Neural crest cell (in vitro differentiated cells): ENCODE results near the gene USP17L24. TPM values are rescaled to one million over a fixed set of nuclear protein-coding genes. Genes with fewer than 3 reads are reported as not detected.
"Not testable (repeated sequence)": the region's sequence is repeated elsewhere in the genome, so short reads cannot be mapped to it uniquely, and the experiment has no call there.

Experiments used
- DNase-seq: peaks from one replicate; pipeline ENCODE4 v3.0.0; 2021; ENCODE audit warnings: low read depth, mixed read lengths, low spot score
- H3K27ac Mint-ChIP-seq: one replicate; pipeline ENCODE4 v1.8.0; 2021; ENCODE audit warnings: mild to moderate bottlenecking, mixed read lengths; ENCODE audit not compliant: unreplicated experiment
- H3K27me3 Mint-ChIP-seq: 2 replicates; pipeline ENCODE4 v1.8.0; 2021; ENCODE audit warnings: low read depth, mild to moderate bottlenecking, mixed read lengths
- H3K36me3 Mint-ChIP-seq: 2 replicates; pipeline ENCODE4 v1.8.0; 2021; ENCODE audit warnings: low read depth, mild to moderate bottlenecking, mixed read lengths
- H3K4me1 Mint-ChIP-seq: 2 replicates; pipeline ENCODE4 v1.8.0; 2021; ENCODE audit warnings: mixed read lengths
- H3K4me3 Mint-ChIP-seq: one replicate; pipeline ENCODE4 v1.8.0; 2021; ENCODE audit warnings: mild to moderate bottlenecking, mixed read lengths
- H3K9me3 Mint-ChIP-seq: 2 replicates; pipeline ENCODE4 v1.8.0; 2021; ENCODE audit warnings: mixed read lengths
- long read RNA-seq: library from polyadenylated mRNA; unstranded; transcript quantifications from one replicate; pipeline ENCODE4 v2.0.0, GENCODE V29; 2020
- total RNA-seq: library from RNA; stranded (reverse); gene quantifications from 2 replicates; pipeline ENCODE4 v1.2.1, GENCODE V29; 2021

Gene USP17L24
- total RNA-seq, result not detected in 2 replicates
- long read RNA-seq, result 0 reads

DNA sequence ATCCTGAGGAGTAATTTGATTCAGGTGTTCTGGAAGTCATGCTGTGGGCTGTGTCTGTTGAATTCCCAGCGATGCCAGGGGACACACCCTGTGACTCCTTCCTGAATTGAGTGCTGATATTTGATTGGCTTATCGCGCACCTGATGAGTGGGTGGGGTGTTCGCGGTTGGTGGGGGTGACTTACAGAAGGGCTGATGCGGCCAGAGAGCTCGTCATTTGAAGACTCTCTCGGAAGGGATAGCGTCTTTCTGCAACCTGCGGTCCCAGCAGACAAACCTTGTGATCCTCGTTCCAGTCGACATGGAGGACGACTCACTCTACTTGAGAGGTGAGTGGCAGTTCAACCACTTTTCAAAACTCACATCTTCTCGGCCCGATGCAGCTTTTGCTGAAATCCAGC, at the start of gene USP17L24:
USP17L24 (plus strand) TSS at position 301 of the 400 bp plus-strand sequence; CDS start at position 301, 0 bp downstream.
- not testable (repeated sequence) for H3K9me3 Mint-ChIP-seq, H3K36me3 Mint-ChIP-seq, H3K4me1 Mint-ChIP-seq

GRCh38 chr4:9324191-9324590, 774 bp upstream of the USP17L24 start:
- H3K36me3 Mint-ChIP-seq, H3K9me3 Mint-ChIP-seq, H3K4me1 Mint-ChIP-seq, H3K4me3 Mint-ChIP-seq, H3K27me3 Mint-ChIP-seq, DNase-seq, H3K27ac Mint-ChIP-seq: not testable (repeated sequence)

More for the DNA sequence above, at the start of gene USP17L24:
- not testable (repeated sequence) for DNase-seq, H3K4me3 Mint-ChIP-seq, H3K27ac Mint-ChIP-seq, H3K27me3 Mint-ChIP-seq

GRCh38 chr4:9329611-9330010, 4.6 kb downstream of the USP17L24 start, which contains the start of gene USP17L25:
Gene USP17L25 (plus strand): TSS chr4:9329911. CDS start chr4:9329911, 0 bp downstream.
- H3K36me3 Mint-ChIP-seq, H3K9me3 Mint-ChIP-seq, H3K4me1 Mint-ChIP-seq, H3K4me3 Mint-ChIP-seq, DNase-seq, H3K27ac Mint-ChIP-seq, H3K27me3 Mint-ChIP-seq: not testable (repeated sequence)

GRCh38 chr4:9334358-9334757, 9.4 kb downstream of the USP17L24 start, which contains the start of gene USP17L26:
Gene USP17L26 (plus strand): TSS chr4:9334658. CDS start chr4:9334658, 0 bp downstream.
- not testable (repeated sequence) for H3K27ac Mint-ChIP-seq, H3K27me3 Mint-ChIP-seq, H3K9me3 Mint-ChIP-seq, DNase-seq, H3K4me3 Mint-ChIP-seq, H3K4me1 Mint-ChIP-seq, H3K36me3 Mint-ChIP-seq

GRCh38 chr4:9339103-9339502, 14.1 kb downstream of the USP17L24 start, which contains the start of gene USP17L5:
Gene USP17L5 (plus strand): TSS chr4:9339403. CDS start chr4:9339403, 0 bp downstream.
- not testable (repeated sequence) for H3K27ac Mint-ChIP-seq, DNase-seq, H3K4me1 Mint-ChIP-seq, H3K9me3 Mint-ChIP-seq, H3K4me3 Mint-ChIP-seq, H3K27me3 Mint-ChIP-seq, H3K36me3 Mint-ChIP-seq

GRCh38 chr4:9343848-9344247, 18.9 kb downstream of the USP17L24 start, which contains the start of gene USP17L27:
Gene USP17L27 (plus strand): TSS chr4:9344148. CDS start chr4:9344148, 0 bp downstream.
- not testable (repeated sequence) for H3K27me3 Mint-ChIP-seq, H3K9me3 Mint-ChIP-seq, H3K36me3 Mint-ChIP-seq, H3K4me3 Mint-ChIP-seq, H3K4me1 Mint-ChIP-seq, H3K27ac Mint-ChIP-seq, DNase-seq

GRCh38 chr4:9348593-9348992, 23.6 kb downstream of the USP17L24 start, which contains the start of gene USP17L28:
Gene USP17L28 (plus strand): TSS chr4:9348893. CDS start chr4:9348893, 0 bp downstream.
- H3K27ac Mint-ChIP-seq, H3K27me3 Mint-ChIP-seq, H3K9me3 Mint-ChIP-seq, DNase-seq, H3K4me1 Mint-ChIP-seq, H3K36me3 Mint-ChIP-seq, H3K4me3 Mint-ChIP-seq: not testable (repeated sequence)

GRCh38 chr4:9350866-9351265, 25.9 kb downstream of the USP17L24 start:
- not testable (repeated sequence) for H3K4me1 Mint-ChIP-seq, H3K4me3 Mint-ChIP-seq, H3K27me3 Mint-ChIP-seq, H3K36me3 Mint-ChIP-seq, H3K27ac Mint-ChIP-seq, DNase-seq, H3K9me3 Mint-ChIP-seq

GRCh38 chr4:9353338-9353737, 28.4 kb downstream of the USP17L24 start, which contains the start of gene USP17L29:
Gene USP17L29 (plus strand): TSS chr4:9353638. CDS start chr4:9353638, 0 bp downstream.
- not testable (repeated sequence) for H3K4me1 Mint-ChIP-seq, H3K9me3 Mint-ChIP-seq, H3K27ac Mint-ChIP-seq, H3K4me3 Mint-ChIP-seq, H3K27me3 Mint-ChIP-seq, H3K36me3 Mint-ChIP-seq, DNase-seq

DNA sequence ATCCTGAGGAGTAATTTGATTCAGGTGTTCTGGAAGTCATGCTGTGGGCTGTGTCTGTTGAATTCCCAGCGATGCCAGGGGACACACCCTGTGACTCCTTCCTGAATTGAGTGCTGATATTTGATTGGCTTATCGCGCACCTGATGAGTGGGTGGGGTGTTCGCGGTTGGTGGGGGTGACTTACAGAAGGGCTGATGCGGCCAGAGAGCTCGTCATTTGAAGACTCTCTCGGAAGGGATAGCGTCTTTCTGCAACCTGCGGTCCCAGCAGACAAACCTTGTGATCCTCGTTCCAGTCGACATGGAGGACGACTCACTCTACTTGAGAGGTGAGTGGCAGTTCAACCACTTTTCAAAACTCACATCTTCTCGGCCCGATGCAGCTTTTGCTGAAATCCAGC, 37.9 kb downstream of the USP17L24 start, which contains the start of gene USP17L30:
USP17L30 (plus strand) TSS at position 301 of the 400 bp plus-strand sequence; CDS start at position 301, 0 bp downstream.
- not testable (repeated sequence) for H3K4me1 Mint-ChIP-seq, H3K9me3 Mint-ChIP-seq, H3K4me3 Mint-ChIP-seq, H3K36me3 Mint-ChIP-seq, DNase-seq, H3K27me3 Mint-ChIP-seq, H3K27ac Mint-ChIP-seq

Other genes starting within 250 kb of the USP17L24 start
- not detected in 2 replicates for gene FAM90A26, start 154.8 kb upstream of the USP17L24 start, total RNA-seq
- not detected in 2 replicates for gene USP17L10, start 114.5 kb upstream of the USP17L24 start, total RNA-seq
- gene USP17L11, start 109.8 kb upstream of the USP17L24 start, total RNA-seq, result not detected in 2 replicates
- gene USP17L12, start 105.0 kb upstream of the USP17L24 start, total RNA-seq, result not detected in 2 replicates
- gene USP17L13, start 100.3 kb upstream of the USP17L24 start, total RNA-seq, result not detected in 2 replicates
- gene USP17L15, start 90.8 kb upstream of the USP17L24 start, total RNA-seq, result not detected in 2 replicates
- gene USP17L17, start 81.3 kb upstream of the USP17L24 start, total RNA-seq, result not detected in 2 replicates
- gene USP17L18, start 76.5 kb upstream of the USP17L24 start, total RNA-seq, result not detected in 2 replicates
- gene USP17L19, start 71.8 kb upstream of the USP17L24 start, total RNA-seq, result not detected in 2 replicates
- gene USP17L20, start 67.0 kb upstream of the USP17L24 start, total RNA-seq, result not detected in 2 replicates
- not detected in 2 replicates for gene USP17L21, start 62.3 kb upstream of the USP17L24 start, total RNA-seq
- not detected in 2 replicates for gene USP17L22, start 57.5 kb upstream of the USP17L24 start, total RNA-seq
- not detected in 2 replicates for gene USP17L25, start 4.7 kb downstream of the USP17L24 start, total RNA-seq
- not detected in 2 replicates for gene USP17L26, start 9.5 kb downstream of the USP17L24 start, total RNA-seq
- gene USP17L5, start 14.2 kb downstream of the USP17L24 start, total RNA-seq, result not detected in 2 replicates
- not detected in 2 replicates for gene USP17L27, start 19.0 kb downstream of the USP17L24 start, total RNA-seq
- not detected in 2 replicates for gene USP17L28, start 23.7 kb downstream of the USP17L24 start, total RNA-seq
- not detected in 2 replicates for gene USP17L29, start 28.5 kb downstream of the USP17L24 start, total RNA-seq
- not detected in 2 replicates for gene USP17L30, start 38.0 kb downstream of the USP17L24 start, total RNA-seq
- not detected in 2 replicates for gene DEFB131A, start 119.2 kb downstream of the USP17L24 start, total RNA-seq